Type B pancreatic cell (in vitro differentiated cells): ENCODE results near the gene DLEC1. TPM values are rescaled to one million over a fixed set of nuclear protein-coding genes. Genes with fewer than 3 reads are reported as not detected.

ENCODE experiments used
- DNase-seq: peaks from one replicate; pipeline ENCODE4 v3.0.0; 2021; ENCODE audit warnings: mixed read lengths; ENCODE audit not compliant: unreplicated experiment; ENCODE audit errors: extremely low spot score
- H3K27ac Mint-ChIP-seq: 2 replicates; pipeline ENCODE4 v1.8.0; 2021; ENCODE audit warnings: mild to moderate bottlenecking, mixed read lengths
- H3K27me3 Mint-ChIP-seq: 2 replicates; pipeline ENCODE4 v1.8.0; 2021; ENCODE audit warnings: mixed read lengths
- H3K36me3 Mint-ChIP-seq: 2 replicates; pipeline ENCODE4 v1.8.0; 2021; ENCODE audit warnings: mixed read lengths
- H3K4me1 Mint-ChIP-seq: one replicate; pipeline ENCODE4 v1.8.0; 2021; ENCODE audit warnings: mixed read lengths; ENCODE audit not compliant: unreplicated experiment
- H3K4me3 Mint-ChIP-seq: 2 replicates; pipeline ENCODE4 v1.8.0; 2021; ENCODE audit warnings: mild to moderate bottlenecking, mixed read lengths
- H3K9me3 Mint-ChIP-seq: 2 replicates; pipeline ENCODE4 v1.8.0; 2021; ENCODE audit warnings: mixed read lengths
- CTCF ChIP-seq: fragments of 200-600 bp; sonication (generic); conservative IDR thresholded peaks from 2 replicates; pipeline ENCODE4 v1.5.0; 2021; ENCODE audit warnings: antibody characterized with exemption, mild to moderate bottlenecking
- total RNA-seq: library from RNA; stranded (reverse); gene quantifications from 2 replicates; pipeline ENCODE4 v1.2.1, GENCODE V29; 2021; ENCODE audit warnings: low replicate concordance

The DLEC1 gene
- total RNA-seq, 1 donor from 2014 or later = 3.2 TPM

- TF ChIP-seq CTCF = no peak
- H3K27ac Mint-ChIP-seq = peak overlapping the region; percentile 70
- peaks cover 12% of the 10 kb centered on the region for H3K9me3 Mint-ChIP-seq
- H3K27me3 Mint-ChIP-seq = no peaks in the 10 kb centered on the region
- no peaks in the 10 kb centered on the region for H3K36me3 Mint-ChIP-seq
- DNase-seq = no peak
- no peak overlapping the region for H3K4me3 Mint-ChIP-seq
- peaks cover 8% of the 10 kb centered on the region for H3K4me1 Mint-ChIP-seq
Observed at GRCh38 chr3:38147421-38147820, 108.4 kb downstream of the DLEC1 start.

DNA sequence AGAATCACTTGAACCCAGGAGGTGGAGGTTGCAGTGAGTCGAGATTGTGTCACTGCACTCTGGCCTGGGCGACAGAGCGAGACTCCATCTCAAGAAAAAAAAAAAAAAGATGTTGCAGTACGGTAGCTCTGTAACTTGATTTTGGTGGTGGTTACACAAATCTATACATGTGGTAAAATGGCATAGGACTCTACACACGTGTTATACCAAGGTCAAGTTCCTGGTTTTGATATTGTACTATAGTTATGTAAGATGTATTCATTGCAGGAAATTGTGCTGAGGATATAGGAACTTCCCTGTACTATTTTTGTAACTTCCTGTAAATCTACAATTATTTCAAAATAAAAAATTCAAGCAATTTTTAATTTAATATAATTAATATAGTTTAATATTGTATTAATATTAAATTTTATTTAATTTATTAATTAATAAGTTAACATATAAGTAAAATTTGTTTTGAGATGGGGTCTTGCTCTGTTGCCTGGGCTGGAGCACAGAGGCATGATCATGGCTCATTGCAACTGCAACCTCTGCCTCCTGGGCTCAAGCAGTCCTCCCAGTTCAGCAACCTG lies 109.4 kb downstream of the DLEC1 start:
- no peaks in the 10 kb centered on the region for H3K36me3 Mint-ChIP-seq
- no peaks in the 10 kb centered on the region for H3K27me3 Mint-ChIP-seq

DNA sequence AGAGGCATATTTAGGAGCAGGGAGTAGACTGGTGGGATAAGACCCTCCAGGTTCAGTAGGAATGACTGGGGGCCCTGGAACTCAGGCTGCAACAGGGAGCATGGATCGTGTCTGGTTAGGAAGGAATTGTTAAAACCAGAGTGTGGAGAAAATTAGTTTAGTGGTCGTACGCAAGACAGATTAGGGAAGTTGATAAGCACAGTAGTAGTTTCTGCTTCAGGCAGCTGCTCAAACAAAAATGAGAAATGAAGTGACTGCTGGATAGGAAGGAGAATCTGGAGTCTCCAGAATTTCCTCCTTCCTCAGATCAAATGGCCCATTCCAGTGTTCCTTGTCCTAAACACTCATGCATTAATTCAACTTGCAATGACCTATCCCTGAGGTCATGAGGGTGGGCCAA lies 110.7 kb downstream of the DLEC1 start:
- no peaks in the 10 kb centered on the region for H3K27me3 Mint-ChIP-seq
- H3K9me3 Mint-ChIP-seq = peaks cover 12% of the 10 kb centered on the region
- H3K27ac Mint-ChIP-seq = peak overlapping the region; percentile 32
- H3K4me3 Mint-ChIP-seq = no peak overlapping the region
- no peak for TF ChIP-seq CTCF
- H3K4me1 Mint-ChIP-seq = peaks cover 15% of the 10 kb centered on the region
- no peak for DNase-seq
- no peaks in the 10 kb centered on the region for H3K36me3 Mint-ChIP-seq

More for the DNA sequence above, 109.4 kb downstream of the DLEC1 start:
- no peak for DNase-seq
- Mint-ChIP-seq H3K4me3 (no peak overlapping the region), H3K4me1 (peaks cover 8% of the 10 kb centered on the region), H3K27ac (no peak overlapping the region), H3K9me3 (peaks cover 12% of the 10 kb centered on the region)
- no peak for TF ChIP-seq CTCF

- TF ChIP-seq CTCF = no peak
- peak overlapping the region; percentile 99 for H3K27ac Mint-ChIP-seq
- peaks cover 21% of the 10 kb centered on the region for H3K4me1 Mint-ChIP-seq
- peak overlapping the region; percentile 65 for H3K4me3 Mint-ChIP-seq
- no peaks in the 10 kb centered on the region for H3K27me3 Mint-ChIP-seq
- H3K36me3 Mint-ChIP-seq = no peaks in the 10 kb centered on the region
- H3K9me3 Mint-ChIP-seq = peaks cover 12% of the 10 kb centered on the region
- no peak for DNase-seq
Observed at GRCh38 chr3:38150780-38151528, 111.9 kb downstream of the DLEC1 start.

GRCh38 chr3:38151667-38152265 lies 112.8 kb downstream of the DLEC1 start:
- DNase-seq = no peak
- peak overlapping the region; percentile 99 for H3K27ac Mint-ChIP-seq
- peaks cover 8% of the 10 kb centered on the region for H3K9me3 Mint-ChIP-seq
- H3K4me1 Mint-ChIP-seq = peaks cover 21% of the 10 kb centered on the region
- no peaks in the 10 kb centered on the region for H3K27me3 Mint-ChIP-seq
- peak overlapping the region; percentile 65 for H3K4me3 Mint-ChIP-seq
- TF ChIP-seq CTCF = no peak
- H3K36me3 Mint-ChIP-seq = no peaks in the 10 kb centered on the region
